Tibial nerve (tissue), 3 donors: ENCODE results near the gene SHKBP1.

Source experiments
- CTCF ChIP-seq, 5 experiments: fragments of 200-600 bp in 3 of 5; fragments of 450-650 bp in 2 of 5; sonication (generic) in 3 of 5; IDR thresholded peaks; one replicate each; pipeline ENCODE4 v1.5.1; 2016 to 2019; ENCODE audit warnings: antibody characterized with exemption in 5 of 5, mild to moderate bottlenecking in 3 of 5, moderate library complexity in 2 of 5
- POLR2A ChIP-seq, 2 donors: fragments of 450-650 bp; IDR thresholded peaks; one replicate each; pipeline ENCODE4 v1.6.1; 2017; ENCODE audit warnings: antibody characterized with exemption in 2 of 2, mild to moderate bottlenecking in 2 of 2, moderate library complexity in 2 of 2

GRCh38 chr19:40588926-40589569, 12.4 kb downstream of the SHKBP1 start:
- TF ChIP-seq CTCF (IDR thresholded peaks at IDR 0.05): no peak
- no peak for TF ChIP-seq POLR2A (IDR thresholded peaks at IDR 0.05)
